WTC11 (cell line): ENCODE measurements around the gene AFAP1L2. TPM values are rescaled to one million over a fixed set of nuclear protein-coding genes. Genes with fewer than 3 reads are reported as not detected.

Experiments
- ATAC-seq: fragments of 200-7000 bp; cut with Tn5 transposase; 2 replicates; pipeline ENCODE4 v1.10.0; 2021; ENCODE audit warnings: mild to moderate bottlenecking, moderate library complexity
- CTCF ChIA-PET: fragments of 300-600 bp; sonication (Branson Sonifier 250); formaldehyde crosslinking; loops from one replicate; lab custom pipeline; 2021; ENCODE audit warnings: antibody characterized with exemption; lab: Charles Lee
- POLR2A ChIA-PET: fragments of 350-600 bp; sonication (Branson Sonifier 250); formaldehyde crosslinking; loops from one replicate; lab custom pipeline; 2021; ENCODE audit warnings: antibody characterized with exemption; lab: Charles Lee
- DNase-seq: peaks from one replicate; pipeline ENCODE4 v3.0.0; 2021; ENCODE audit warnings: low spot score
- H3K27ac Mint-ChIP-seq: 2 replicates; pipeline ENCODE4 v1.8.0; 2021; ENCODE audit warnings: mixed read lengths
- H3K27me3 Mint-ChIP-seq: 2 replicates; pipeline ENCODE4 v1.8.0; 2021; ENCODE audit warnings: low read depth, mild to moderate bottlenecking, moderate library complexity, mixed read lengths
- H3K36me3 Mint-ChIP-seq: 2 replicates; pipeline ENCODE4 v1.8.0; 2021; ENCODE audit warnings: mixed read lengths
- H3K4me1 Mint-ChIP-seq: 2 replicates; pipeline ENCODE4 v1.8.0; 2022; ENCODE audit warnings: mixed read lengths
- H3K4me3 Mint-ChIP-seq: 2 replicates; pipeline ENCODE4 v1.8.0; 2021; ENCODE audit warnings: mild to moderate bottlenecking, moderate library complexity, mixed read lengths
- H3K9me3 Mint-ChIP-seq: 2 replicates; pipeline ENCODE4 v1.8.0; 2021; ENCODE audit warnings: mixed read lengths
- ARID4B ChIP-seq: sonication (generic); formaldehyde crosslinking; IDR thresholded peaks from 2 replicates; pipeline ENCODE4 v1.8.0; 2023; ENCODE audit warnings: missing genetic modification reagents, mild to moderate bottlenecking, borderline replicate concordance
- ATF1 ChIP-seq: sonication (generic); formaldehyde crosslinking; IDR thresholded peaks from 2 replicates; pipeline ENCODE4 v1.8.1; 2023; ENCODE audit warnings: mild to moderate bottlenecking, moderate library complexity, missing genetic modification reagents
- CBFB ChIP-seq: sonication (generic); formaldehyde crosslinking; IDR thresholded peaks from 2 replicates; pipeline ENCODE4 v1.8.1; 2022; ENCODE audit warnings: mild to moderate bottlenecking, low read depth, missing genetic modification reagents
- CDX4 ChIP-seq: fragments of 250-450 bp; sonication (Bioruptor Pico); IDR thresholded peaks from 2 replicates; pipeline ENCODE4 v1.9.0; 2021; ENCODE audit warnings: moderate library complexity, mild to moderate bottlenecking, inconsistent platforms, borderline replicate concordance
- CTCF ChIP-seq: fragments of 200-600 bp; IDR thresholded peaks from 2 replicates; pipeline ENCODE4 v1.8.0; 2022; ENCODE audit warnings: antibody characterized with exemption
- EMX1 ChIP-seq: fragments of 250-450 bp; sonication (Bioruptor Pico); IDR thresholded peaks from 2 replicates; pipeline ENCODE4 v1.8.0; 2021; ENCODE audit warnings: mild to moderate bottlenecking
- ETV6 ChIP-seq: sonication (generic); formaldehyde crosslinking; IDR thresholded peaks from 2 replicates; pipeline ENCODE4 v1.8.1; 2022; ENCODE audit warnings: mild to moderate bottlenecking, missing genetic modification reagents
- FOXP1 ChIP-seq: sonication (generic); formaldehyde crosslinking; IDR thresholded peaks from 2 replicates; pipeline ENCODE4 v1.8.0; 2022; ENCODE audit warnings: missing genetic modification reagents, mild to moderate bottlenecking, moderate library complexity, borderline replicate concordance
- GRHL2 ChIP-seq: fragments of 250-450 bp; sonication (Bioruptor Pico); IDR thresholded peaks from 2 replicates; pipeline ENCODE4 v1.8.0; 2022; ENCODE audit warnings: mild to moderate bottlenecking, moderate library complexity; ENCODE audit not compliant: insufficient replicate concordance, severe bottlenecking
- GTF2I ChIP-seq: fragments of 250-450 bp; sonication (Bioruptor Pico); conservative IDR thresholded peaks from 2 replicates; pipeline ENCODE4 v1.4.0; 2021; ENCODE audit warnings: mild to moderate bottlenecking
- HMGA2 ChIP-seq: fragments of 250-450 bp; sonication (Bioruptor Pico); IDR thresholded peaks from 2 replicates; pipeline ENCODE4 v1.4.0; 2021; ENCODE audit warnings: mild to moderate bottlenecking, moderate library complexity
- MAX ChIP-seq: sonication (generic); formaldehyde crosslinking; IDR thresholded peaks from 2 replicates; pipeline ENCODE4 v1.8.0; 2022; ENCODE audit warnings: mild to moderate bottlenecking, missing genetic modification reagents
- MLX ChIP-seq: sonication (generic); formaldehyde crosslinking; IDR thresholded peaks from 2 replicates; pipeline ENCODE4 v1.8.1; 2023; ENCODE audit warnings: mild to moderate bottlenecking, missing genetic modification reagents, moderate library complexity
- NR3C1 ChIP-seq: sonication (generic); formaldehyde crosslinking; conservative IDR thresholded peaks from 2 replicates; pipeline ENCODE4 v1.8.1; 2023; ENCODE audit warnings: low read depth, mild to moderate bottlenecking, missing genetic modification reagents
- TP53 ChIP-seq: sonication (generic); formaldehyde crosslinking; IDR thresholded peaks from 2 replicates; pipeline ENCODE4 v1.8.1; 2023; ENCODE audit warnings: mild to moderate bottlenecking, missing genetic modification reagents
- ZMAT4 ChIP-seq: fragments of 250-450 bp; sonication (Bioruptor Pico); IDR thresholded peaks from 2 replicates; pipeline ENCODE4 v1.9.0; 2021; ENCODE audit warnings: mild to moderate bottlenecking
- ZNF219 ChIP-seq: sonication (generic); formaldehyde crosslinking; IDR thresholded peaks from 2 replicates; pipeline ENCODE4 v1.8.0; 2023; ENCODE audit warnings: missing genetic modification reagents, mild to moderate bottlenecking, borderline replicate concordance
- ZNF232 ChIP-seq: sonication (generic); formaldehyde crosslinking; IDR thresholded peaks from 2 replicates; pipeline ENCODE4 v1.8.0; 2022; ENCODE audit warnings: mild to moderate bottlenecking, missing genetic modification reagents
- ZNF396 ChIP-seq: fragments of 250-450 bp; sonication (Bioruptor Pico); IDR thresholded peaks from 2 replicates; pipeline ENCODE4 v1.8.0; 2021; ENCODE audit warnings: mild to moderate bottlenecking, moderate library complexity, borderline replicate concordance
- ZNF416 ChIP-seq: fragments of 250-450 bp; sonication (Bioruptor Pico); IDR thresholded peaks from 2 replicates; pipeline ENCODE4 v1.9.0; 2021; ENCODE audit warnings: mild to moderate bottlenecking, inconsistent platforms
- ZNF671 ChIP-seq: fragments of 250-450 bp; sonication (Bioruptor Pico); IDR thresholded peaks from 2 replicates; pipeline ENCODE4 v1.8.0; 2021; ENCODE audit warnings: mild to moderate bottlenecking
- total RNA-seq: library from RNA; stranded (reverse); gene quantifications from 3 replicates; pipeline ENCODE4 v1.2.3, GENCODE V29; 2021
- TF ChIP-seq, protein P1 (sequence below): sonication (generic); formaldehyde crosslinking; IDR thresholded peaks from 2 replicates; pipeline ENCODE4 v1.8.1; 2022; ENCODE audit warnings: low read depth, missing genetic modification reagents, borderline replicate concordance
- TF ChIP-seq, protein P2 (sequence below): sonication (generic); formaldehyde crosslinking; IDR thresholded peaks from 2 replicates; pipeline ENCODE4 v1.8.0; 2022; ENCODE audit warnings: missing genetic modification reagents

The AFAP1L2 gene
- total RNA-seq, 1 experiment from 2014 or later, result 5.0 TPM

DNA sequence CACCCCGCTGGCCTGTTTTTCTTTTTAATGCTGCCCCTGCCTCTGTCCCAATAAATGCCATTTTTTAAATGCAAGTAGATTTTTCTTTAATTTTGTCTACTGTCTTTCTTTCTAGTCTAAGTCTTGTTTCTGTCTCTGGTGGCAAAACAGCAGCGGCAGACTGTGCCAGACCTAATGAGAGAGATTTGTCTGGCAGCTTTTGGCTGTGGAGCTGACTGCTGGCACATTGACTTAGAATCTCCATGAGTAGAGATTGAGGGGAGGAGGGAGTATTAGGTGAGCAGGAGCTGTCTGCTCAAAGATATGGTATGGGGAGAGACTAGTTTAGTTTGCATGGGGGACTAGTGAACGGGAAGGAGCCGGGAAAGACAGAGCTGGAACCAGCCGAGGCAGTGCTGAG, 152.2 kb downstream of the AFAP1L2 start (continued):
- no peak for TF ChIP-seq ARID4B (CRISPR knock-in tag)
- no peak for TF ChIP-seq ZNF219 (CRISPR knock-in tag)
- TF ChIP-seq, protein P1, sequence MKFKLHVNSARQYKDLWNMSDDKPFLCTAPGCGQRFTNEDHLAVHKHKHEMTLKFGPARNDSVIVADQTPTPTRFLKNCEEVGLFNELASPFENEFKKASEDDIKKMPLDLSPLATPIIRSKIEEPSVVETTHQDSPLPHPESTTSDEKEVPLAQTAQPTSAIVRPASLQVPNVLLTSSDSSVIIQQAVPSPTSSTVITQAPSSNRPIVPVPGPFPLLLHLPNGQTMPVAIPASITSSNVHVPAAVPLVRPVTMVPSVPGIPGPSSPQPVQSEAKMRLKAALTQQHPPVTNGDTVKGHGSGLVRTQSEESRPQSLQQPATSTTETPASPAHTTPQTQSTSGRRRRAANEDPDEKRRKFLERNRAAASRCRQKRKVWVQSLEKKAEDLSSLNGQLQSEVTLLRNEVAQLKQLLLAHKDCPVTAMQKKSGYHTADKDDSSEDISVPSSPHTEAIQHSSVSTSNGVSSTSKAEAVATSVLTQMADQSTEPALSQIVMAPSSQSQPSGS, result no peak
- no peak for TF ChIP-seq ZNF416
- no peak for TF ChIP-seq MAX
- TF ChIP-seq, all 79 proteins: peak for 0

- peaks cover 21% of the 10 kb centered on the region for H3K9me3 Mint-ChIP-seq
- H3K27ac Mint-ChIP-seq, result no peak overlapping the region
- no peaks in the 10 kb centered on the region for H3K4me1 Mint-ChIP-seq
- no peak for TF ChIP-seq MLX
- no peak for TF ChIP-seq ZNF396 (CRISPR knock-in tag)
- no peak for TF ChIP-seq ZNF232
- TF ChIP-seq CTCF, result no peak
- TF ChIP-seq GTF2I (CRISPR knock-in tag), result no peak
- no peak for TF ChIP-seq HMGA2 (CRISPR knock-in tag)
- no peak for TF ChIP-seq TP53 (CRISPR knock-in tag)
- no peak for TF ChIP-seq NR3C1 (CRISPR knock-in tag)
- no peak for TF ChIP-seq EMX1 (CRISPR knock-in tag)
- TF ChIP-seq CBFB (CRISPR knock-in tag), result no peak
- TF ChIP-seq ZMAT4, result no peak
- TF ChIP-seq FOXP1 (CRISPR knock-in tag), result no peak
- TF ChIP-seq, protein P2, sequence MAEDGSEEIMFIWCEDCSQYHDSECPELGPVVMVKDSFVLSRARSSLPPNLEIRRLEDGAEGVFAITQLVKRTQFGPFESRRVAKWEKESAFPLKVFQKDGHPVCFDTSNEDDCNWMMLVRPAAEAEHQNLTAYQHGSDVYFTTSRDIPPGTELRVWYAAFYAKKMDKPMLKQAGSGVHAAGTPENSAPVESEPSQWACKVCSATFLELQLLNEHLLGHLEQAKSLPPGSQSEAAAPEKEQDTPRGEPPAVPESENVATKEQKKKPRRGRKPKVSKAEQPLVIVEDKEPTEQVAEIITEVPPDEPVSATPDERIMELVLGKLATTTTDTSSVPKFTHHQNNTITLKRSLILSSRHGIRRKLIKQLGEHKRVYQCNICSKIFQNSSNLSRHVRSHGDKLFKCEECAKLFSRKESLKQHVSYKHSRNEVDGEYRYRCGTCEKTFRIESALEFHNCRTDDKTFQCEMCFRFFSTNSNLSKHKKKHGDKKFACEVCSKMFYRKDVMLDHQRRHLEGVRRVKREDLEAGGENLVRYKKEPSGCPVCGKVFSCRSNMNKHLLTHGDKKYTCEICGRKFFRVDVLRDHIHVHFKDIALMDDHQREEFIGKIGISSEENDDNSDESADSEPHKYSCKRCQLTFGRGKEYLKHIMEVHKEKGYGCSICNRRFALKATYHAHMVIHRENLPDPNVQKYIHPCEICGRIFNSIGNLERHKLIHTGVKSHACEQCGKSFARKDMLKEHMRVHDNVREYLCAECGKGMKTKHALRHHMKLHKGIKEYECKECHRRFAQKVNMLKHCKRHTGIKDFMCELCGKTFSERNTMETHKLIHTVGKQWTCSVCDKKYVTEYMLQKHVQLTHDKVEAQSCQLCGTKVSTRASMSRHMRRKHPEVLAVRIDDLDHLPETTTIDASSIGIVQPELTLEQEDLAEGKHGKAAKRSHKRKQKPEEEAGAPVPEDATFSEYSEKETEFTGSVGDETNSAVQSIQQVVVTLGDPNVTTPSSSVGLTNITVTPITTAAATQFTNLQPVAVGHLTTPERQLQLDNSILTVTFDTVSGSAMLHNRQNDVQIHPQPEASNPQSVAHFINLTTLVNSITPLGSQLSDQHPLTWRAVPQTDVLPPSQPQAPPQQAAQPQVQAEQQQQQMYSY, result no peak
- no peak for TF ChIP-seq ZNF671
- TF ChIP-seq ATF1 (CRISPR knock-in tag), result no peak
- no peak for TF ChIP-seq GRHL2
- no peak for TF ChIP-seq ETV6 (CRISPR knock-in tag)
- TF ChIP-seq CDX4 (CRISPR knock-in tag), result no peak
- no peaks in the 10 kb centered on the region for H3K27me3 Mint-ChIP-seq
- ATAC-seq (no peak), DNase-seq (no peak)
- H3K4me3 Mint-ChIP-seq, result no peak overlapping the region
- CTCF ChIA-PET, result interaction anchor here (1.0 kb wide), 1 partner anchor 54 kb away, joined by 4 read pairs; no protein-coding TSS in a partner anchor
- POLR2A ChIA-PET, result no interaction called here
- peaks cover 21% of the 10 kb centered on the region for H3K36me3 Mint-ChIP-seq
Observed at GRCh38 chr10:114250716-114251115, 153.6 kb downstream of the AFAP1L2 start.
